SJCRH30 (cell line): ENCODE measurements around the gene MTHFD1L. TPM values are rescaled to one million over a fixed set of nuclear protein-coding genes. Genes with fewer than 3 reads are reported as not detected.

Experiments used
- DNase-seq, 2 experiments: peaks; one replicate each; pipeline ENCODE4 v3.0.0-alpha.2; 2015 to 2020
- H3K27ac ChIP-seq: fragments of 250-450 bp; sonication (Bioruptor Pico); 2 replicates; pipeline ENCODE4 v1.5.1; 2020; ENCODE audit warnings: mild to moderate bottlenecking, moderate library complexity
- H3K27me3 ChIP-seq: fragments of 250-450 bp; sonication (Bioruptor Pico); 2 replicates; pipeline ENCODE4 v1.5.1; 2020; ENCODE audit warnings: mild to moderate bottlenecking, moderate library complexity
- H3K36me3 ChIP-seq: fragments of 250-450 bp; sonication (Bioruptor Pico); 2 replicates; pipeline ENCODE4 v1.5.1; 2020; ENCODE audit warnings: mild to moderate bottlenecking, moderate library complexity
- H3K4me1 ChIP-seq: fragments of 250-450 bp; sonication (Bioruptor Pico); 2 replicates; pipeline ENCODE4 v1.5.1; 2020; ENCODE audit warnings: mild to moderate bottlenecking, moderate library complexity
- H3K4me3 ChIP-seq: fragments of 250-450 bp; sonication (Bioruptor Pico); 2 replicates; pipeline ENCODE4 v1.5.1; 2020; ENCODE audit warnings: mild to moderate bottlenecking, moderate library complexity
- H3K9me3 ChIP-seq: fragments of 250-450 bp; sonication (Bioruptor Pico); replicated peaks from 2 replicates; pipeline ENCODE4 v1.5.1; 2020; ENCODE audit warnings: mild to moderate bottlenecking, moderate library complexity
- total RNA-seq: library from RNA; depleted of rRNA; stranded (reverse); fragments of >200 nt; shearing (Covaris generic); gene quantifications from 2 replicates; pipeline ENCODE4 v1.2.3, GENCODE V29; 2014

Gene MTHFD1L
- total RNA-seq, 1 experiment from 2014 or later: 51.3 TPM

- no peak for DNase-seq
- no peaks in the 10 kb centered on the region for H3K9me3 ChIP-seq
- H3K27me3 ChIP-seq: no peaks in the 10 kb centered on the region
- H3K4me3 ChIP-seq: no peak overlapping the region
- H3K27ac ChIP-seq: no peak overlapping the region
- H3K4me1 ChIP-seq: peaks cover 9% of the 10 kb centered on the region; the same call in 1 of the 2 replicates
- H3K36me3 ChIP-seq: peaks cover 3% of the 10 kb centered on the region; the same call in 1 of the 2 replicates
Observed at GRCh38 chr6:151063352-151063751, 197.8 kb downstream of the MTHFD1L start.

GRCh38 chr6:151063842-151064647, 198.5 kb downstream of the MTHFD1L start:
- no peak for DNase-seq
- H3K9me3 ChIP-seq: no peaks in the 10 kb centered on the region
- no peak overlapping the region for H3K27ac ChIP-seq
- H3K36me3 ChIP-seq: peaks cover 5% of the 10 kb centered on the region; the same call in 1 of the 2 replicates
- peaks cover 10% of the 10 kb centered on the region for H3K4me1 ChIP-seq
- H3K4me3 ChIP-seq: no peak overlapping the region
- no peaks in the 10 kb centered on the region for H3K27me3 ChIP-seq

- H3K36me3 ChIP-seq: peaks cover 12% of the 10 kb centered on the region; the same call in 1 of the 2 replicates
- H3K27ac ChIP-seq: no peak overlapping the region
- peaks cover 10% of the 10 kb centered on the region for H3K4me1 ChIP-seq
- H3K9me3 ChIP-seq: no peaks in the 10 kb centered on the region
- no peaks in the 10 kb centered on the region for H3K27me3 ChIP-seq
- no peak overlapping the region for H3K4me3 ChIP-seq
- DNase-seq: no peak
Observed at GRCh38 chr6:151065027-151065815, 199.7 kb downstream of the MTHFD1L start.

- H3K27me3 ChIP-seq: no peaks in the 10 kb centered on the region
- no peak for DNase-seq
- H3K27ac ChIP-seq: no peak overlapping the region
- H3K9me3 ChIP-seq: no peaks in the 10 kb centered on the region
- H3K4me3 ChIP-seq: no peak overlapping the region
- peaks cover 12% of the 10 kb centered on the region; the same call in 1 of the 2 replicates for H3K36me3 ChIP-seq
- H3K4me1 ChIP-seq: peaks cover 10% of the 10 kb centered on the region
Observed at GRCh38 chr6:151067684-151068596, 202.4 kb downstream of the MTHFD1L start.

GRCh38 chr6:151068761-151069312, 203.3 kb downstream of the MTHFD1L start:
- H3K4me1 ChIP-seq: peaks cover 10% of the 10 kb centered on the region
- no peaks in the 10 kb centered on the region for H3K27me3 ChIP-seq
- H3K9me3 ChIP-seq: no peaks in the 10 kb centered on the region; the same call in 1 of the 2 replicates
- H3K27ac ChIP-seq: no peak overlapping the region
- peaks cover 12% of the 10 kb centered on the region; the same call in 1 of the 2 replicates for H3K36me3 ChIP-seq
- no peak overlapping the region for H3K4me3 ChIP-seq
- no peak for DNase-seq

- no peak overlapping the region for H3K4me3 ChIP-seq
- H3K4me1 ChIP-seq: peaks cover 10% of the 10 kb centered on the region
- H3K27me3 ChIP-seq: no peaks in the 10 kb centered on the region
- H3K27ac ChIP-seq: no peak overlapping the region
- DNase-seq: no peak
- no peaks in the 10 kb centered on the region; the same call in 1 of the 2 replicates for H3K9me3 ChIP-seq
- H3K36me3 ChIP-seq: peaks cover 12% of the 10 kb centered on the region; the same call in 1 of the 2 replicates
Observed at GRCh38 chr6:151069641-151070040, 204.1 kb downstream of the MTHFD1L start.

- no peaks in the 10 kb centered on the region; the same call in 1 of the 2 replicates for H3K9me3 ChIP-seq
- DNase-seq: no peak
- peaks cover 18% of the 10 kb centered on the region for H3K4me1 ChIP-seq
- no peak overlapping the region for H3K4me3 ChIP-seq
- no peaks in the 10 kb centered on the region for H3K27me3 ChIP-seq
- peaks cover 12% of the 10 kb centered on the region; the same call in 1 of the 2 replicates for H3K36me3 ChIP-seq
- no peak overlapping the region for H3K27ac ChIP-seq
Observed at GRCh38 chr6:151070631-151071051, 205.1 kb downstream of the MTHFD1L start.

- peaks cover 12% of the 10 kb centered on the region; the same call in 1 of the 2 replicates for H3K36me3 ChIP-seq
- no peaks in the 10 kb centered on the region; the same call in 1 of the 2 replicates for H3K9me3 ChIP-seq
- no peak overlapping the region for H3K27ac ChIP-seq
Observed at GRCh38 chr6:151071295-151071694, 205.8 kb downstream of the MTHFD1L start.

GRCh38 chr6:151073146-151073545, 207.6 kb downstream of the MTHFD1L start:
- no peaks in the 10 kb centered on the region; the same call in 1 of the 2 replicates for H3K9me3 ChIP-seq
- H3K27ac ChIP-seq: no peak overlapping the region
- H3K4me1 ChIP-seq: peaks cover 17% of the 10 kb centered on the region
- DNase-seq: no peak
- no peak overlapping the region for H3K4me3 ChIP-seq
- H3K27me3 ChIP-seq: no peaks in the 10 kb centered on the region
- peaks cover 12% of the 10 kb centered on the region; the same call in 1 of the 2 replicates for H3K36me3 ChIP-seq

More at GRCh38 chr6:151071295-151071694, 205.8 kb downstream of the MTHFD1L start:
- H3K4me3 ChIP-seq: no peak overlapping the region
- no peaks in the 10 kb centered on the region for H3K27me3 ChIP-seq
- DNase-seq: no peak
- H3K4me1 ChIP-seq: peaks cover 24% of the 10 kb centered on the region

GRCh38 chr6:151073701-151074100, 208.2 kb downstream of the MTHFD1L start:
- Histone ChIP-seq H3K4me1 (peaks cover 15% of the 10 kb centered on the region), H3K27ac (no peak overlapping the region), H3K9me3 (no peaks in the 10 kb centered on the region; the same call in 1 of the 2 replicates), H3K4me3 (no peak overlapping the region), H3K27me3 (no peaks in the 10 kb centered on the region), H3K36me3 (peaks cover 9% of the 10 kb centered on the region; the same call in 1 of the 2 replicates)
- no peak for DNase-seq

GRCh38 chr6:151075005-151075404, 209.5 kb downstream of the MTHFD1L start:
- no peak for DNase-seq
- Histone ChIP-seq H3K9me3 (no peaks in the 10 kb centered on the region; the same call in 1 of the 2 replicates), H3K27ac (peak overlapping the region; percentile 36), H3K4me3 (no peak overlapping the region), H3K36me3 (peaks cover 6% of the 10 kb centered on the region; the same call in 1 of the 2 replicates), H3K27me3 (no peaks in the 10 kb centered on the region), H3K4me1 (peaks cover 15% of the 10 kb centered on the region)

GRCh38 chr6:151075527-151075926, 210.0 kb downstream of the MTHFD1L start:
- no peaks in the 10 kb centered on the region; the same call in 1 of the 2 replicates for H3K9me3 ChIP-seq
- H3K27ac ChIP-seq: peak overlapping the region; percentile 36
- H3K36me3 ChIP-seq: 0 out of 2 replicates have a peak, but pooled peaks cover 5% of the 10 kb centered on the region
- peaks cover 17% of the 10 kb centered on the region for H3K4me1 ChIP-seq
- peak in 1 of 2 experiments; percentile 76 for DNase-seq
- no peaks in the 10 kb centered on the region for H3K27me3 ChIP-seq
- H3K4me3 ChIP-seq: no peak overlapping the region

GRCh38 chr6:151075930-151076555, 210.5 kb downstream of the MTHFD1L start:
- H3K4me1 ChIP-seq: peaks cover 18% of the 10 kb centered on the region
- DNase-seq: peak; percentile 84 to 90

More at GRCh38 chr6:151075930-151076555, 210.5 kb downstream of the MTHFD1L start:
- Histone ChIP-seq H3K27ac (peak overlapping the region; percentile 36), H3K9me3 (no peaks in the 10 kb centered on the region; the same call in 1 of the 2 replicates), H3K36me3 (0 out of 2 replicates have a peak, but pooled peaks cover 5% of the 10 kb centered on the region), H3K4me3 (no peak overlapping the region), H3K27me3 (no peaks in the 10 kb centered on the region)
